ENCODE data around the gene PAGE3. TPM values are rescaled to one million over a fixed set of nuclear protein-coding genes. Genes with fewer than 3 reads are reported as not detected.

PAGE3 gene
- total RNA-seq, 4 donors from 2014 or later: not detected

GRCh38 chrX:55240788-55241340 lies 23.9 kb downstream of the PAGE3 start:
- Histone ChIP-seq H3K9me3 (no peaks in the 10 kb centered on the region), H3K4me3 (no peak overlapping the region), H3K4me1 (no peaks in the 10 kb centered on the region), H3K36me3 (no peaks in the 10 kb centered on the region), H3K27me3 (no peaks in the 10 kb centered on the region), H3K27ac (no peak overlapping the region)
- no peak for ATAC-seq
- TF ChIP-seq POLR2AphosphoS5 (IDR thresholded peaks at IDR 0.05): no peak
- no peak for TF ChIP-seq CTCF (IDR thresholded peaks at IDR 0.05)
- no peak for TF ChIP-seq EP300 (IDR thresholded peaks at IDR 0.05)
- TF ChIP-seq POLR2A (IDR thresholded peaks at IDR 0.05): no peak
- WGBS, 2 donors (ENCODE audit: low coverage in 1 of 2): 44% methylated on average over 3 of the region's 6 CpGs; no CpG with 5 or more reads in 1 of the 2 donors

- 76 to 97% methylated on average over 5 to 8 of the region's 30 CpGs for WGBS, 2 donors (ENCODE audit: low coverage in 1 of 2)
- no peak within 1 kb of the TSS for H3K4me3 ChIP-seq
- H3K27ac ChIP-seq: no peak within 1 kb of the TSS
- no peak for ATAC-seq
- no peaks in the 10 kb centered on the region for H3K9me3 ChIP-seq
- H3K36me3 ChIP-seq: no peaks in the 10 kb centered on the region
- H3K4me1 ChIP-seq: no peaks in the 10 kb centered on the region
- H3K27me3 ChIP-seq: no peaks in the 10 kb centered on the region
- TF ChIP-seq CTCF (IDR thresholded peaks at IDR 0.05) (no peak), POLR2AphosphoS5 (IDR thresholded peaks at IDR 0.05) (no peak), EP300 (IDR thresholded peaks at IDR 0.05) (no peak), POLR2A (IDR thresholded peaks at IDR 0.05) (no peak)
These were observed 44.5 kb downstream of the PAGE3 start, which contains the start of gene PAGE5 for GRCh38 chrX:55220119-55220794. TSS of gene PAGE5 (plus strand) at chrX:55220346. CDS start at chrX:55221383, 1,037 bp downstream.

GRCh38 chrX:55213381-55213780 lies 51.3 kb downstream of the PAGE3 start:
- Histone ChIP-seq H3K27ac (no peak overlapping the region), H3K4me1 (no peaks in the 10 kb centered on the region), H3K9me3 (no peaks in the 10 kb centered on the region), H3K4me3 (no peak overlapping the region), H3K36me3 (no peaks in the 10 kb centered on the region), H3K27me3 (no peaks in the 10 kb centered on the region)
- WGBS, 2 donors (ENCODE audit: low coverage in 1 of 2): 45 to 79% methylated on average over 2 to 3 of the region's 3 CpGs
- no peak for ATAC-seq
- TF ChIP-seq CTCF (IDR thresholded peaks at IDR 0.05) (no peak), POLR2AphosphoS5 (IDR thresholded peaks at IDR 0.05) (no peak), POLR2A (IDR thresholded peaks at IDR 0.05) (no peak), EP300 (IDR thresholded peaks at IDR 0.05) (no peak)

GRCh38 chrX:55210931-55211677 lies 53.6 kb downstream of the PAGE3 start:
- H3K27ac ChIP-seq: no peak overlapping the region
- no peak overlapping the region for H3K4me3 ChIP-seq
- H3K9me3 ChIP-seq: no peaks in the 10 kb centered on the region
- no peaks in the 10 kb centered on the region for H3K4me1 ChIP-seq
- ATAC-seq: no peak
- WGBS, 2 donors (ENCODE audit: low coverage in 1 of 2): 72 to 84% methylated on average over 12 to 13 of the region's 13 CpGs
- H3K27me3 ChIP-seq: no peaks in the 10 kb centered on the region
- no peaks in the 10 kb centered on the region for H3K36me3 ChIP-seq
- TF ChIP-seq POLR2A (IDR thresholded peaks at IDR 0.05) (no peak), POLR2AphosphoS5 (IDR thresholded peaks at IDR 0.05) (no peak), CTCF (IDR thresholded peaks at IDR 0.05) (no peak), EP300 (IDR thresholded peaks at IDR 0.05) (no peak)

Other genes starting within 250 kb of the PAGE3 start
- 1 to 10 TPM in 2 of 4 donors, under 1 TPM in 1, not detected in 1; 0.39 to 2.2 (median 1.4) TPM for gene ALAS2, start 233.9 kb downstream of the PAGE3 start, total RNA-seq
- not detected for gene PAGE2B, start 189.9 kb downstream of the PAGE3 start, total RNA-seq
- gene PAGE2, start 175.9 kb downstream of the PAGE3 start, total RNA-seq: not detected
- gene PAGE5, start 44.6 kb downstream of the PAGE3 start, total RNA-seq: not detected
- 10 to 100 TPM; 21.8 to 32.7 (median 25.6) TPM for gene MAGEH1, start 187.2 kb upstream of the PAGE3 start, total RNA-seq
- gene USP51, start 224.9 kb upstream of the PAGE3 start, total RNA-seq: 1 to 10 TPM; 1.4 to 2.3 (median 1.6) TPM